Subcutaneous abdominal adipose tissue (tissue), 5 donors: ENCODE results near the gene OFD1.
A peak's percentile ranks its signal among the peaks of the same experiment; 100 is the strongest.

ENCODE experiments used
- H3K27ac ChIP-seq: one replicate; pipeline ENCODE4 v1.7.0; 2013; ENCODE audit warnings: low read depth, mild to moderate bottlenecking, inconsistent platforms, low read length, moderate library complexity
- H3K27me3 ChIP-seq, 5 donors: one replicate each; pipeline ENCODE4 v1.7.0; 2013; ENCODE audit warnings: low read length in 5 of 5, inconsistent platforms in 1 of 5; ENCODE audit not compliant: control insufficient read depth in 5 of 5, insufficient read depth in 4 of 5
- H3K36me3 ChIP-seq, 5 donors: one replicate each; pipeline ENCODE4 v1.7.0; 2013; ENCODE audit warnings: low read length in 5 of 5; ENCODE audit not compliant: control insufficient read depth in 5 of 5, insufficient read depth in 5 of 5
- H3K4me1 ChIP-seq, 5 donors: one replicate each; pipeline ENCODE4 v1.7.0; 2013; ENCODE audit warnings: low read length in 5 of 5, mild to moderate bottlenecking in 3 of 5, moderate library complexity in 1 of 5; ENCODE audit not compliant: control insufficient read depth in 5 of 5, insufficient read depth in 5 of 5
- H3K4me3 ChIP-seq, 5 donors: one replicate each; pipeline ENCODE4 v1.7.0; 2013; ENCODE audit warnings: low read length in 5 of 5, low read depth in 1 of 5
- H3K9ac ChIP-seq, 5 donors: one replicate each; pipeline ENCODE4 v1.7.0; 2013; ENCODE audit warnings: low read length in 5 of 5, mild to moderate bottlenecking in 4 of 5, moderate library complexity in 3 of 5
- H3K9me3 ChIP-seq, 5 donors: one replicate each; pipeline ENCODE4 v1.7.0; 2013; ENCODE audit warnings: low read length in 5 of 5; ENCODE audit not compliant: control insufficient read depth in 5 of 5
- donor health status: healthy.
- donor health status: healthy.
- donor health status: healthy.
- donor health status: healthy.
- donor health status: healthy.

OFD1 gene

DNA sequence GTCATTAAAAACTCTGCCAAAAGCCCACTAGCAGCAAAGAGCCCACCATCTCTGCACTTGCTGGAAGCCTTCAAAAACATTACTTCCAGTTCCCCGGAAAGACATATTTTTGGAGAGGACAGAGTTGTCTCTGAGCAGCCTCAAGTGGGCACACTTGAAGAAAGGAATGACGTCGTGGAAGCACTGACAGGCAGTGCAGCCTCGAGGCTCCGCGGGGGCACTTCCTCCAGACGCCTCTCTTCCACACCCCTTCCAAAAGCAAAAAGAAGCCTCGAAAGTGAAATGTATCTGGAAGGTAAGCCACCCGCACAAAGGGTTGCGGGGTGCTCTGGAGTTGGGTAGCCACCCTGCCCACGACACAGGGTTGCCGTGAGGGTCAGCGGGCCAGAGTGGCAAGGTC lies 25.9 kb downstream of the OFD1 start:
- Histone ChIP-seq H3K36me3 (peaks cover 16 to 32% (median 21%) of the 10 kb centered on the region in 5 donors), H3K4me3 (no peak overlapping the region), H3K4me1 (peaks cover 0 to 22% (median 9%) of the 10 kb centered on the region in 5 donors), H3K9ac (no peak overlapping the region), H3K27me3 (peaks cover 0 to 2% (median 0%) of the 10 kb centered on the region in 5 donors), H3K9me3 (no peaks in the 10 kb centered on the region), H3K27ac (no peak overlapping the region)

DNA sequence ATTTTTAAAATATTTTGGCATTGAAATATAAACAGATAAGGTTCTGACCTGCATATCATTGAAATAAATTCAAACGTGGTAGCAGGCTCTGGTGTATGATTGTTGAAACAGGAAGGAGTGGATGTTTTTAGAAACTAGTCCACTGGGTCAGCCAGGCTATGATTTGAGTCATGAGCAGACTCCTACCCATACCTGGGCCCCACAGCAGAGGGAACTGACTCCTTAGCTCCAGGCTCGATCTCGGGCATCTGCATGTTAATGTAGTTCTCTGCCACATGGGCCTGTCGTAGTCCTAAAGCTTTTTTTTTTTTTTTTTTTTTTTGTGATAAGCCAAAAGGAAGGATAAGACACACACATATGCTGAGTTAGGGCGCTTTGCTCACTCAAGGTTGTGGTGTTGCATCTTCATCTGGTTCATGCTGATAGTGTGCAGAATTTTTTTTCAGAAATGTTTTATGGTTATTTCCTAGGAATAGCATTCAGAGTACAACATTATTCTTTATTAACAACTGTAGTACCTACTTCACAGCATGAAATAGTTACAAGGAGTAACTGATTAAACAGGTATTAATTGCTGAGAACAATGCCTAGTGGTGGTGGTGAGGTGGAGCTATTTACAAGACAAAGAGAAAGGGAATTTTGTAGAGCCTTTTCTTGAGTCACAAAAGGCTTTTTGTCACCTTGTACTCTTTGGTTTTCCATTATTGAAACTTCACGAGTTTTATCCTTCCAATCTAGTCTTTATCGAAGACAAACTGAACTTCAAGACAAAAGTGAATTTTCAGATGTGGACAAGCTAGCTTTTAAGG lies 27.3 kb downstream of the OFD1 start:
- H3K36me3 ChIP-seq = peaks cover 15 to 35% (median 19%) of the 10 kb centered on the region in 5 donors
- no peak overlapping the region for H3K9ac ChIP-seq
- H3K4me1 ChIP-seq = peaks cover 0 to 31% (median 9%) of the 10 kb centered on the region in 5 donors
- no peak overlapping the region for H3K4me3 ChIP-seq
- peaks cover 0 to 9% (median 0%) of the 10 kb centered on the region in 5 donors for H3K27me3 ChIP-seq
- no peaks in the 10 kb centered on the region for H3K9me3 ChIP-seq
- no peak overlapping the region for H3K27ac ChIP-seq

DNA sequence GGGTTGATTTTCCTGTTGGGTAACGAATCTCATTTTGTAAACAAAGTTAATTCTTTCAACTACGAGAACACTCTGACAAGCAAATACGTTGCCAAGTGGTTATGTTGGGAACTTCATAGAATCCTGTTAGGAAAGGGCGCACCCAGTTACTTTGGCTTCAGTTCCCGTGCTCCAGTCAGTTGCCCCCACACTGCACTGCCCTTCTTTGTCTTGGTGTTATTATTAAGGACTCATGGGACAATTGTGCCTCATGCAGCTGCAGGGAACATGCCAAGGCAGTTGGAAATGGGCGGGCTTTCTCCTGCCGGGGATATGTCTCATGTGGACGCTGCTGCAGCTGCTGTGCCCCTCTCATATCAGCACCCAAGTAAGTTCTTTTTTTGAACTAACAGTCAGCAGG lies 28.9 kb downstream of the OFD1 start:
- Histone ChIP-seq H3K4me3 (peak overlapping the region in 1 of 5 donors; percentile 13), H3K9me3 (no peaks in the 10 kb centered on the region), H3K27me3 (peaks cover 0 to 6% (median 0%) of the 10 kb centered on the region in 5 donors), H3K36me3 (peaks cover 10 to 29% (median 13%) of the 10 kb centered on the region in 5 donors), H3K9ac (no peak overlapping the region), H3K4me1 (peaks cover 0 to 31% (median 9%) of the 10 kb centered on the region in 5 donors), H3K27ac (peak overlapping the region; percentile 26)

DNA sequence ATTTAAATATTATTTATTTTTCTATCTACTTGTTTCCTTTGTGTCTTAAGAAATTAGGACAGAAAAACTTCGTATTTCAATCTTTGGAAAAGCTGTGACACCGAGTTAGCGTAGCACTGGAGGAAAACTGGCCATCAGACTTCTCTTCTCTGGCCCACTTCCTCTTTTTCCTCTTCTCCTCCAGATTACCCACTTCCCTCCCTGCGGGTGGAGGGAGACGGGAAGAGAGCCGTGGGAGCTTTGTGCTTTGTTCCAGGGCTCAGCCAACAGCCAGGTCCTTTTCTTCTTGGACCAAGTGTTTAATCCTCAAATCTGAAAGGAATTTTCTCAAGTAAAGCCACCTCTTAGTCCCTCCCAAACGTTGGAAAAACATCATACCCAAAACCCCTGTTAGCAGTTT lies 29.7 kb downstream of the OFD1 start:
- Histone ChIP-seq H3K36me3 (peaks cover 9 to 29% (median 11%) of the 10 kb centered on the region in 5 donors), H3K9ac (no peak overlapping the region), H3K27ac (peak overlapping the region; percentile 28), H3K4me1 (peaks cover 0 to 31% (median 9%) of the 10 kb centered on the region in 5 donors), H3K4me3 (no peak overlapping the region), H3K27me3 (peaks cover 0 to 6% (median 0%) of the 10 kb centered on the region in 5 donors), H3K9me3 (no peaks in the 10 kb centered on the region)

DNA sequence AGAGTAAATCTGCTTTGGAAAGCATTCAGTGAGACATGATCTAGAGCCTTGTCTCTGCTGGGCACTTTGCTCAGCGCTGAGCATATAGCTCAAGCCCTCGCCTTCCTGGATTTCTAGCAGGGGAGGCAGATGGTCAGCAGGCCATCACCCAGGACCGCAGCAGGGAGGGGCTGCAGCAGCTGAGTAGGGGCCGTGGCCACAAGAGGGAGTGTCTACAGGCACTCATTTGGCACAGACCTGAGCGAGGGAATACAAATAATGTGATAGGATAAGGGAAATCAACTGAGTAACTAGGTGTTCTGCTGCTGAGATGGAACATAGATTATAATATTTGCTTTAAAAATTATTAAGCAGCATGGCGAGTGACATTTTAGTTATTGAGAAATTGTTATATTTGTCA lies 30.2 kb downstream of the OFD1 start:
- Histone ChIP-seq H3K9me3 (no peaks in the 10 kb centered on the region), H3K27ac (peak overlapping the region; percentile 28), H3K36me3 (peaks cover 10 to 33% (median 12%) of the 10 kb centered on the region in 5 donors), H3K4me3 (no peak overlapping the region), H3K27me3 (peaks cover 0 to 6% (median 0%) of the 10 kb centered on the region in 5 donors), H3K9ac (no peak overlapping the region), H3K4me1 (peaks cover 0 to 31% (median 9%) of the 10 kb centered on the region in 5 donors)

DNA sequence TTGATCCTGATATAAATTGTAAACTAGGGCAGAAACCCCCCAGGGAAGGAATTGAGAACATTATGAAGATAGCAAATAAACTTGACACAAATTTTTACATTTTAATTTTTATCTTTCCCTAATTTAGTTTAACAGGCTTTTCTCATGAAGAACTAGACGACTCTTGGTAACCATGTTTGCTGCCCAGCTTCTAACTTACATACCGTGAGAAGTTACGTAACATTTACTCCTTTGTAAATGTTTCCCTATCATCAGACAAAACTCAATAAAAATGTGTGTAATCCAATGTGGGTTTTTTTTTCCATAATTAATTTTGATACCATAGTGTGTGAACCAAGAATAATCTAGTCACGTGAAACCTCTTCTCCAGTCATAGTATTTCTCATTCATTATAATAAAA lies 34.4 kb downstream of the OFD1 start:
- Histone ChIP-seq H3K9ac (no peak overlapping the region), H3K9me3 (no peaks in the 10 kb centered on the region), H3K27ac (no peak overlapping the region), H3K4me3 (no peak overlapping the region), H3K36me3 (peaks cover 3 to 29% (median 9%) of the 10 kb centered on the region in 5 donors), H3K4me1 (peaks cover 0 to 20% (median under 1%) of the 10 kb centered on the region in 5 donors), H3K27me3 (peaks cover 0 to 6% (median 0%) of the 10 kb centered on the region in 5 donors)

DNA sequence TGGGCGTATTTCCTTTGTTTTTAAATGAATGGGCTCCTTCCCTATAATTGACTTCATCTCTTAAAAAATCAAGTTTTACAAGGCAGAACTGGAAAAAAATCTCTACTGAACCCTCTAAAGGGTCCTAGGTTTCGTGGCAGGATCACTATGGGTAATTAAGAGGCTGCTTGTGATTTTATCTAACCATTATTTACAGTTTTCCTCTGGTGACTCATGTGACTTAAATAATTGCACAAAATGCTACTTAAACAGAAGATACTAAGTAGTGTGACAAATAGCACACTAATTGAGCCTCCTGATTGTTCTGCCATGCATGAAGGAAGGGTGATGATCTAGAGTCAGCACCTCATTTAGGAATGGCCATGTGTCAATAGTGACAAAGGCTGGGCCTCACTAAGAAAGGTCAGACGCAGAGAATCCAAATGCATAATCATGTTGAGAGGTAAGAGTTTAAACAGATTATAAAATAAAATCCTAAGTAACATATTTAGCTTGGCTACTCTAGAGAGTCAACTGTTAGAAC lies 35.5 kb downstream of the OFD1 start:
- H3K27ac ChIP-seq = no peak overlapping the region
- no peaks in the 10 kb centered on the region for H3K9me3 ChIP-seq
- no peak overlapping the region for H3K9ac ChIP-seq
- H3K4me3 ChIP-seq = no peak overlapping the region
- H3K36me3 ChIP-seq = peaks cover 9 to 29% (median 15%) of the 10 kb centered on the region in 5 donors
- H3K4me1 ChIP-seq = peaks cover 0 to 10% (median 0%) of the 10 kb centered on the region in 5 donors
- peaks cover 0 to 6% (median 0%) of the 10 kb centered on the region in 5 donors for H3K27me3 ChIP-seq

DNA sequence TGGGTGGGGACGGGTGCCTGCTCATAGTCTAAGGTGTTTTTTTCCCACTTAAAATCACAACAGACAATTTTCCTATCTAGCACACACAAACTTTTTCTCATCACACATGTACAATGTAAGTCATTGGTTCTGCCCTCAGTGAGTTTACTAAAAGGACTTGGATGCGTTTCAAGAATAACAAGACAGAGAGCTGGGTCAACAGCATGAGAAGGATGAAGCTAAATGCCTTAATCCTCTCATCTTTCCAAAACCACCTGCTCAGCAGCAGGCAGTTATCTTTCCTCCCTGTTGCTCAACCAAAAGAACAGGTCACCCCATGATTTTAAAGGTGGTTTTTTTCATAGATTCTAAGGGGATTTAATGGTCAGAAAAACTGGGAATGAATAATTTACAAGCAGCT lies 40.1 kb downstream of the OFD1 start:
- no peaks in the 10 kb centered on the region for H3K4me1 ChIP-seq
- H3K27ac ChIP-seq = no peak overlapping the region
- H3K9me3 ChIP-seq = no peaks in the 10 kb centered on the region
- H3K36me3 ChIP-seq = peaks cover 7 to 28% (median 16%) of the 10 kb centered on the region in 5 donors
- no peak overlapping the region for H3K9ac ChIP-seq
- H3K4me3 ChIP-seq = no peak overlapping the region
- peaks cover 0 to under 1% (median 0%) of the 10 kb centered on the region in 5 donors for H3K27me3 ChIP-seq

DNA sequence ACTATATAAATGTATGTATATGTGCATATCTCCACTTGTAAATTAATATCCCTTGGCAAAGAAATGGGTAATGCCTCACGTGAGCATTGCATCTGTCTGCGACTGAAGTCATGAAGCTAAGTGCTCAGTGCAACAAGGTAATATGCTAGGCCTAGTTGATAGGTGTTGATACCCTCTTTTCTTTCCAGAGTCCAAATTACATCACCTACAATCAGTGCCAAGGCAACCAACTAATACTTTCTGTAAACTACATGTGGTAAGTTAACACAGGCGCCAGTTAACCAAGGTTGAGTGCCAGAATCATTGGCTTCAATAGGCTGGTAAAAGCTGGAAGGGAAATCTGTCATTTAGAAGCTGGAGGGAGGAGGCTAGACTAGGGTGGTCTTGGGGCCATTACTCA lies 41.3 kb downstream of the OFD1 start:
- Histone ChIP-seq H3K9ac (no peak overlapping the region), H3K27ac (no peak overlapping the region), H3K27me3 (peaks cover 0 to 3% (median 2%) of the 10 kb centered on the region in 5 donors), H3K4me3 (no peak overlapping the region), H3K4me1 (no peaks in the 10 kb centered on the region), H3K9me3 (no peaks in the 10 kb centered on the region), H3K36me3 (peaks cover 4 to 19% (median 13%) of the 10 kb centered on the region in 5 donors)

DNA sequence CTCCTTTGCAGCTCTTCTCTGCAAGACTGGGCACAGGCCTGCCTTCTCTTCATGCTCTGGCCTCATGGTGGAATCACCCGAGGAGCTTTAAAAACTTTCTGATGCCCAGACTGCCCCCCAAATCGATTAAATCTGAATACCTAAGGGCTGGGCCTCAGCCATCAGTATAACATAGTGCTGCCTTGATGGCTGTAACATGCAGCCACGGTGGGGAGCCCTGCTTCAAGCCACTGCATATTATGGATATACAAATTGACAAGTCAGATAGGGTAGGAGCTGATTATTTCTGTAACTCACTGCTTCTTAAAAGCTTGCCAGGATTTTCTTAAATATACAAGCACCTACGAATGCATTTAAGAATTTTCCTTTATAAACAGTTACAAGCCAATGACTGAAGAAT lies 41.8 kb downstream of the OFD1 start:
- Histone ChIP-seq H3K4me1 (no peaks in the 10 kb centered on the region), H3K27ac (no peak overlapping the region), H3K9me3 (no peaks in the 10 kb centered on the region)

More for the DNA sequence above, 41.8 kb downstream of the OFD1 start:
- H3K9ac ChIP-seq = no peak overlapping the region
- peaks cover 0 to 3% (median 3%) of the 10 kb centered on the region in 5 donors for H3K27me3 ChIP-seq
- H3K4me3 ChIP-seq = no peak overlapping the region
- peaks cover 4 to 19% (median 13%) of the 10 kb centered on the region in 5 donors for H3K36me3 ChIP-seq
